GF-D8 (cell line): ENCODE results near the gene ABCC3.
"Not testable (repeated sequence)": the region's sequence is repeated elsewhere in the genome, so short reads cannot be mapped to it uniquely, and the experiment has no call there.

Source experiments
- DNase-seq: peaks from one replicate; lab custom pipeline; 2025; lab: John Stamatoyannopoulos, UW

The ABCC3 gene

GRCh38 chr17:50707289-50708049 is 72.8 kb downstream of the ABCC3 start, which contains the start of gene ANKRD40:
Gene ANKRD40 (minus strand): TSS chr17:50707914. CDS start chr17:50707654, 260 bp downstream.
- peak; percentile 68 for DNase-seq

- DNase-seq: peak; percentile 36
These were observed 73.6 kb downstream of the ABCC3 start for GRCh38 chr17:50708050-50709000.

GRCh38 chr17:50709053-50709452 is 74.4 kb downstream of the ABCC3 start:
- DNase-seq: not testable (repeated sequence)

GRCh38 chr17:50710025-50710424 is 75.3 kb downstream of the ABCC3 start:
- no peak for DNase-seq

- DNase-seq: no peak
These were observed 76.0 kb downstream of the ABCC3 start for GRCh38 chr17:50710650-50711049.

- no peak for DNase-seq
These were observed 78.0 kb downstream of the ABCC3 start for GRCh38 chr17:50712641-50713040.

GRCh38 chr17:50715471-50715870 is 80.8 kb downstream of the ABCC3 start:
- no peak for DNase-seq

- peak; percentile 73 for DNase-seq
These were observed 84.7 kb downstream of the ABCC3 start, which contains the start of gene LUC7L3 for GRCh38 chr17:50719144-50719923. Gene LUC7L3 (plus strand): TSS chr17:50719603. CDS start chr17:50719733, 130 bp downstream.

- no peak for DNase-seq
These were observed 85.5 kb downstream of the ABCC3 start for GRCh38 chr17:50719924-50720794.

GRCh38 chr17:50721194-50722010 is 86.7 kb downstream of the ABCC3 start:
- DNase-seq: peak; percentile 9

GRCh38 chr17:50722746-50723145 is 88.1 kb downstream of the ABCC3 start:
- no peak for DNase-seq

GRCh38 chr17:50724622-50725021 is 89.9 kb downstream of the ABCC3 start:
- not testable (repeated sequence) for DNase-seq

GRCh38 chr17:50725769-50726655 is 91.3 kb downstream of the ABCC3 start:
- no peak for DNase-seq

GRCh38 chr17:50728112-50728429 is 93.4 kb downstream of the ABCC3 start:
- no peak for DNase-seq

- DNase-seq: no peak
These were observed 94.4 kb downstream of the ABCC3 start for GRCh38 chr17:50728881-50729765.

- no peak for DNase-seq
These were observed 97.1 kb downstream of the ABCC3 start for GRCh38 chr17:50731575-50732460.

- no peak for DNase-seq
These were observed 100.6 kb downstream of the ABCC3 start for GRCh38 chr17:50735287-50735686.
